Urothelium cell line (cell line): Measurements from ENCODE around the gene BACH2.
"Not testable (repeated sequence)": the region's sequence is repeated elsewhere in the genome, so short reads cannot be mapped to it uniquely, and the experiment has no call there.

Experiments
- DNase-seq: peaks from one replicate; pipeline ENCODE4 v3.0.0; 2011; ENCODE audit warnings: low spot score, mixed read lengths
- FAIRE-seq: peaks from 2 replicates; lab custom pipeline; 2011; peaks lifted over from hg19 to GRCh38; lab: Jason Lieb, UNC

Gene BACH2

DNA sequence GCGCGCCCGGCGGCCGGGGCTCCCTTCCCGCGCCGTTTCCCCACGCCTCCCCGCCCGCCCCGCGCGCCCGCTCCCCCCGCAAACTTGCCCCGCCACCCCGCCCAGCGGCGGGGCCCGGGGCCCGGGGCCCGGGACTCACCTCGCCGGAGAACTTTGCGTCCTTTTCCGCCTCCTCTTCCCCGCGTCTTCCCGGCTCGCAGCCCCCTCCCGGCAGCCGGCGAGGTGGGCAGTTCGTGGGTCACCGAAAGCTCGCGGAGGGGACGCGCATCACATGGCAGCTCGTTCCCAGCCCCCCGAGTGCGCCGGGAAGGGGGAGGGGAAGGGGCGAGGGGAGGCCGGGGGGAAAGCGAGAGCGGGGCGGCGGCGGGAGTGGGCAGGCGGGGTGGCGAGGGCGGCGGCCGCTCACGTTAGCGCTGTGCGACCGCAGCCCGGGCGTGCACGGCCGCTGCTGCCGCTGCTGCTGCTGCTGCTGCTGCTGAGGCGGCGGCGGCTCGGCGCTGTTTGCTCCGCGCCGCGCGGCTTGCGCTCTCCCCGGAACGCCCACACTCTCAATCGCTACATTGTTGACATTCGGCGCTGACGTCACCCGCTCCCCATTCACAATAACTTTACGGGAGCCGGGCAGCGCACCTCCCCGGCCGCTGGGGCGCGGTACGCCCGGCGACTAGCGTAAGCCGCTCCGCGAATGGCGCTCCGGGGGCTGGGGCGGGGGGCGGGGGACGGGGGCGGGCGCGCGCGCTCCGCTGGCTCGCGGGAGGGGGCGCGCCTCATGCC is at the start of gene BACH2:
TSS of gene BACH2 (minus strand) at position 503 of the 774 bp plus-strand sequence. CDS start 287,999 bp downstream, outside the sequence.
- peak; percentile 70 for DNase-seq
- FAIRE-seq: peak; percentile 66

GRCh38 chr6:90343576-90343975 is 46.9 kb upstream of the BACH2 start:
- FAIRE-seq (no peak), DNase-seq (no peak)

GRCh38 chr6:90338409-90338808 is 41.8 kb upstream of the BACH2 start:
- FAIRE-seq (no peak), DNase-seq (no peak)

DNA sequence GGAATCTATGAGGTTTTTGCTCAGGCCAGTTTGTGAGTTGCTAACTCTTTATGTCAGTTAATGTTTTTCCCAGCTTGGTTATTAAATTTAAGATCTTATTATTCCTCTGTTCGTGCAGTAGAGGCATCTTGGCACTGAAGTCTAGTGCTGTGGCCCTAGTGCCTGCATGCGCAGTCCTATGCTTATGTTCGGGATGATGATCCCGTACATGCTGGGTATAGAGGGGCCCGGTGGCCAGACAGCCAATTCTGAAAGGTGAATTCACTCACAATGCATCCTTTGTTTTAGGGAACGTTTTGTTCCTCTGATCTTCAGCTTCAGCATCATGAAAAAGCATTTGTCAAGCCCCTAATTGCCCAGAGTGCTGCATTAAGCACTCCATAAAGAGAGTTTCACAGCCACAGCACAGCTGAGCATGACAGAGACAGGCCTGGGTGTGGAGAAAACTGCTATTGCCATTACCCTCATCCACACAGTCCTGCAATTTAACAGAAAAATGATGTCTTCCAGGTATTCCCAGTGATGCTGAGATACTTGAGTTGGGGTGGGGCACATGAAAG is 39.8 kb upstream of the BACH2 start:
- DNase-seq: no peak
- no peak for FAIRE-seq

- FAIRE-seq: no peak
- no peak for DNase-seq
These were observed 37.3 kb upstream of the BACH2 start for GRCh38 chr6:90333928-90334327.

GRCh38 chr6:90332978-90333543 is 36.4 kb upstream of the BACH2 start:
- FAIRE-seq, DNase-seq: not testable (repeated sequence)

DNA sequence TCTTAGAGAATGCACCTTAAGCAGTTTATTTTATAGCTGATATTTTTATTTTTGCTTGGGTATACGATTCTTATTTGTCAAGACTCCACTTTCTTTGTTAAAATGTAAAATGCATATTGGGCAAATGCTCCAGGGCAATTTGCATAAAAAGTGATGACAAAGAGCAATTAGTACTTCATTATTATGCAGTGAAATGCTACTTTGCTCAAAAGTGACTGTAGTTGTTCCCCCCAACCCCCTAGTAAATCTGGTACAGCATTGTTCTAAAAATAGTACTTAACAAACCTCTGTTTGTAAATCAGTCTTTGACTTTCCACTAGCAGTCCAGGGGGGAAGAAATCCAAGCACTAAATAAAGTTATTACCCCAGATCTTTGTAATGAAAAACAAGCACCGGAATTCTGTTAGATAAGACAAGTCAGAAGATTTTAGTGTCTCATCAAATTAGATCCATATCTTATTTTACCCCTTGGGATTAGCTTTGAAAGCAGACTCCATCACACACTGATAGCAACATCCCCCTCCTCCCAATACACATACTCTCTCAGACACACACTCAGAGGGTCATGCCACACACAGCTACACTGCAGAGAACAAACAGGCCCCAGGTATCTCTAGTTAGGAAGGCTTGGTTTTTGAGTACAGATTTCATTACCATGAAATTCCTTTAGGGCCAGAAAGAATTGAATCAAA is 32.9 kb upstream of the BACH2 start:
- FAIRE-seq (no peak), DNase-seq (no peak)

DNA sequence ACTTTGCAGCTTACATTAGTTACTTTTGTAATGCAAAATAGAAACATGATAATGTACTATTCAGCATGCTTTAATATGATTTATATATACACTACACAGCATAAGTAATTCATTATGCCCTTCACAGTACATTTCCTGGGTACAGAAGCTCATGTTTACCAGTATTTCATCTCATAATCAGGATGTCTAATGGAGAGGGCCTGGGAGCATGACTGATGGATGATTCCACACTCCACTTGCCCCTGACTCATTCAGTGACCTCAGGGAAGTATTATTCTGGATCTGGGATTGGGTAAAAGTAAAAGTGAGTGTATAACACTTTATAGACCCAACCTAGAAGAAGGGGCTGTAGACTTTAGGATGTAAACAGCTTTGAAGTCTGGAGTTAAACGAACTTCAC is 31.4 kb upstream of the BACH2 start:
- no peak for DNase-seq
- no peak for FAIRE-seq

- FAIRE-seq: no peak
These were observed 29.9 kb upstream of the BACH2 start for GRCh38 chr6:90326404-90327057.

DNA sequence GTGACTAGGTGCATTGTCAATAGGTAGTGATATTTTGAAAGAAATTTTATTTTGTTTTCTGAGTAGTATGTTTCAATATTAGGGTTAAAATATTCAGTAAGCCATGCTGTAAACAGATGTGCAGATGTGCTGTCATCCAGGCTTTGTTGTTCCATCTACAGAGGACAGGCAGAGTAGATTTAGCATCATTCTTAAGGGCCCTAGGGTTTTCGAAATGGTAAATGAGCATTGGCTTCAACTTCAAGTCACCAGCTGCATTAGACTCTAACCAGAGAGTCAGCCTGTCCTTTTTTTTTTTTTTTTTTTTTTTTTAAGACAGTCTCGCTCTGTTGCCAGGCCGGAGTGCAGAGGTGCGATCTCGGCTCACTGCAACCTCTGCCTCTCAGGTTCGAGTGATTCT is 27.1 kb upstream of the BACH2 start:
- DNase-seq (no peak), FAIRE-seq (no peak)

More at GRCh38 chr6:90326404-90327057, 29.9 kb upstream of the BACH2 start:
- no peak for DNase-seq

- no peak for DNase-seq
- no peak for FAIRE-seq
These were observed 26.4 kb upstream of the BACH2 start for GRCh38 chr6:90322976-90323474.

DNA sequence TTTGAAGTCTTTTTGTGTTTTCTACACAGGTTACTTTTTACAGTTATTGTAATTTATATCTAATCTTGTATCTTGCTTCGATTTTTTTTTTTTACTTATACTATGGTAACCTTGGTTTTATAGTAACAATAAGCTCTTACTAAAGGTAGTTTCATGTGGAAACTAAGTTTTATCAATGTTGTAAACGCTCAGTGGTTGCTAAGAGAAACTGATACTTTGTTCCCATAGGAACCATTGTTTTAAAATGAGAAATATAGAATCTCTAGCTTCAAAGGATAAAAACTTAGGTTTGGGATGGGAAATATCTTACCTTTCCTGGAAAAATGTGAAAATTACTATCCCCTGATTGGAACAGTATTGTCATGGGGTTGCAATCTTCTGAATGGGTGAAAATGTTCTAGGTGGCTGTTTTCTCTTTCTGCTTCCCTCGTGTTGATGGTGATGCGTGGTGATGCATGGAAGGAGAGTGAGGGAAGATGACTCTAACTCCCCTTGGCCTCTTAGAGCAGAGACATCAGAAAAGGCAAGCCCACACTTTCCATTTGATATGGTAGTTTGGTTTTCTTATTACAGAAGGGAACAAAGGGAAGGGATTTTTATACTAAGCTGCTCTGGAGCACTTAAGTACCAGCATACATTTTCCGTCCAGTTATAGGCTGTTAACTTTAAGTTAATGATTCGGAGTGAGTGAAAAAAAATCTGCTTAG is 23.5 kb upstream of the BACH2 start:
- FAIRE-seq: no peak

DNA sequence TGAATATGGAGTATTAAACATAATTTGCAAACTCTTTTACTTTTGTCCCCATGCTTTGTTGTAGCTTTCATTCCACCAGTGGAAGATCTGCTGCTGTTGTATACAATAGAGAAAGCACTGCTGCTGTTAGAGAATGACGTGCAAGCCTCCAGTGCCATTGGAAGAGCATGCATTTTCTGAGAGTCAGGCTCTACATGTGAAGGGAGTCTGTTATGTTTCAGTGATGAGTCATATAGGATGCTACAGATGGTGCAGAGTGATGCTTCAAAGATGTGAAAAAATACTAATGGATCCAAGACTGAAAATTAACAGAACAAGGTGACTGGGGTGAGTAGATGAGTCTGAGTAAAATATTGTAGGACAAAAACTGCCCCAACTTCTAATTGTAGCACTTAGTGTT is 22.4 kb upstream of the BACH2 start:
- FAIRE-seq (no peak), DNase-seq (no peak)

More for the DNA sequence above, 23.5 kb upstream of the BACH2 start:
- DNase-seq: no peak

- FAIRE-seq: no peak
These were observed 19.3 kb upstream of the BACH2 start for GRCh38 chr6:90315986-90316385.

DNA sequence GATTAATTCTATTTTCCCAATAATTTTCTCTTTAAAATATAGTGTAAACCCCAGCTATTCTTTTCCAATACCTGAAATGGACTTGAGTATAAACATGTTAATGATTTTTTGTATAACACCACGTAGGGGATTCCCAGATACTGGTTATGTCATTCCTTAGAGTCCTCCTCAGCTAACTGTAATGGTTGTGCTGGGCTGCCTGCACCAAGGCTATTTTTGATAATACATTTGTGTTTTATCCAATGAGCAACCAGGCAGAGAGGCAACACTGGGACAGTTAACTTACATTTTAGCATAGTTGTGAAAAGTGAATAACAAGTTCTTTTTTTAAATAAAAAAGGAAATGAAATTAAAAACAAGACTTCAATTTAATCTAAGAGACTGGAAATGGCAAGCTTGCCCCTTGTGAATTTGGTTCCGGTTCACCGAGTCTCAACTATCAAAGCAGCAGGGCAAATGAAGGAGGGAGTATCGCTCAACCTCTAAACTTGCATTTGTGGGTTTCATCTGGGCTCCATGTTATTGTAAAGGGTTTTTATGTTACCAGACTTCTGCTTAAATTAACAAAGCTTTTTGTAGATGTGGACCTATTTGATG is 18.8 kb upstream of the BACH2 start:
- no peak for DNase-seq

More at GRCh38 chr6:90315986-90316385, 19.3 kb upstream of the BACH2 start:
- no peak for DNase-seq

GRCh38 chr6:90314514-90314913 is 17.9 kb upstream of the BACH2 start:
- DNase-seq: no peak
- FAIRE-seq: no peak

More for the DNA sequence above, 18.8 kb upstream of the BACH2 start:
- FAIRE-seq: no peak

- FAIRE-seq (no peak), DNase-seq (no peak)
These were observed 14.9 kb upstream of the BACH2 start for GRCh38 chr6:90311569-90311968.

GRCh38 chr6:90305800-90306448 is 9.3 kb upstream of the BACH2 start:
- FAIRE-seq (no peak), DNase-seq (no peak)

- no peak for DNase-seq
These were observed 7.7 kb upstream of the BACH2 start for GRCh38 chr6:90304308-90304707.

More at GRCh38 chr6:90304308-90304707, 7.7 kb upstream of the BACH2 start:
- no peak for FAIRE-seq
